H1 (cell line): ENCODE results near the gene TMEM92. TPM values are rescaled to one million over a fixed set of nuclear protein-coding genes. Genes with fewer than 3 reads are reported as not detected.

Experiments
- CTCF ChIA-PET: fragments of 300-600 bp; sonication (Branson Sonifier 250); formaldehyde crosslinking; loops from one replicate; lab custom pipeline; 2021; ENCODE audit not compliant: partially characterized antibody; lab: Charles Lee
- POLR2A ChIA-PET: fragments of 300-600 bp; sonication (Branson Sonifier 250); formaldehyde crosslinking; loops from one replicate; lab custom pipeline; 2021; ENCODE audit warnings: inconsistent platforms; ENCODE audit not compliant: partially characterized antibody; lab: Charles Lee
- DNase-seq, 2 experiments: peaks; one replicate each; pipeline versions ENCODE4 v3.0.0 to v3.0.0-alpha.2; 2010 to 2022; ENCODE audit warnings: low spot score in 2 of 2, low read depth in 1 of 2, mixed read lengths in 1 of 2
- FAIRE-seq: peaks from 2 replicates; lab custom pipeline; 2011; peaks lifted over from hg19 to GRCh38; lab: Jason Lieb, UNC
- H2AFZ ChIP-seq: 2 replicates; pipeline ENCODE4 v1.8.1; 2012; ENCODE audit warnings: low read length, inconsistent platforms
- H2AK5ac ChIP-seq: 2 replicates; pipeline ENCODE4 v1.6.1; 2013; ENCODE audit warnings: low read depth, low read length
- H2BK120ac ChIP-seq: replicated peaks from 2 replicates; pipeline ENCODE3; 2013; ENCODE audit warnings: low read depth, low read length, inconsistent platforms
- H2BK12ac ChIP-seq: 2 replicates; pipeline ENCODE4 v1.6.1; 2013; ENCODE audit warnings: low read depth, low read length
- H2BK15ac ChIP-seq: 2 replicates; pipeline ENCODE4 v1.6.1; 2013; ENCODE audit warnings: low read length
- H2BK20ac ChIP-seq: 2 replicates; pipeline ENCODE4 v1.6.1; 2013; ENCODE audit warnings: low read length
- H2BK5ac ChIP-seq: 2 replicates; pipeline ENCODE4 v1.6.1; 2013; ENCODE audit warnings: low read depth, low read length
- H3K14ac ChIP-seq: 2 replicates; pipeline ENCODE4 v1.6.1; 2013; ENCODE audit warnings: inconsistent platforms; ENCODE audit not compliant: insufficient read length
- H3K18ac ChIP-seq: 2 replicates; pipeline ENCODE4 v1.6.1; 2013; ENCODE audit warnings: low read length; ENCODE audit errors: extremely low read depth
- H3K23ac ChIP-seq: 2 replicates; pipeline ENCODE4 v1.6.1; 2013; ENCODE audit warnings: inconsistent platforms; ENCODE audit not compliant: insufficient read length
- H3K23me2 ChIP-seq: 2 replicates; pipeline ENCODE4 v1.6.1; 2013; ENCODE audit warnings: low read depth, low read length
- H3K27ac ChIP-seq: 2 replicates; pipeline ENCODE4 v1.6.1; 2011; ENCODE audit warnings: low read depth, low read length, inconsistent platforms
- H3K27me3 ChIP-seq, 4 experiments: replicated peaks in 1 of 4; 1 replicate in 1 of 4; 2 replicates in 3 of 4; pipeline versions ENCODE4 v1.6.1 to v1.8.1; 2011 to 2013; ENCODE audit warnings: low read length in 3 of 4, mild to moderate bottlenecking in 3 of 4, inconsistent platforms in 2 of 4, mixed read lengths in 2 of 4, moderate library complexity in 1 of 4; ENCODE audit not compliant: control insufficient read depth in 3 of 4, insufficient read depth in 3 of 4; ENCODE audit errors: extremely low read depth in 1 of 4
- H3K36me3 ChIP-seq, 4 experiments: 2 replicates each; pipeline versions ENCODE4 v1.6.1 to v1.8.1; 2011 to 2013; ENCODE audit warnings: mild to moderate bottlenecking in 4 of 4, low read length in 3 of 4, moderate library complexity in 2 of 4, control low read depth in 1 of 4, inconsistent platforms in 1 of 4; ENCODE audit not compliant: insufficient read depth in 4 of 4, control insufficient read depth in 2 of 4
- H3K4ac ChIP-seq: replicated peaks from 2 replicates; pipeline ENCODE3; 2013; ENCODE audit warnings: low read length, low read depth, mixed read lengths, inconsistent platforms; ENCODE audit not compliant: insufficient read length
- H3K4me1 ChIP-seq, 4 experiments: replicated peaks in 1 of 4; 1 replicate in 1 of 4; 2 replicates in 3 of 4; pipeline versions ENCODE4 v1.6.1 to v1.8.1; 2011 to 2013; ENCODE audit warnings: low read length in 3 of 4, inconsistent platforms in 2 of 4, mixed read lengths in 1 of 4; ENCODE audit not compliant: insufficient read depth in 4 of 4, control insufficient read depth in 3 of 4
- H3K4me2 ChIP-seq, 2 experiments: 2 replicates each; pipeline versions ENCODE4 v1.6.1 to v1.8.1; 2011 to 2013; ENCODE audit warnings: low read depth in 2 of 2, low read length in 2 of 2, control low read depth in 1 of 2, inconsistent platforms in 1 of 2, mild to moderate bottlenecking in 1 of 2; ENCODE audit not compliant: insufficient read depth in 1 of 2
- H3K4me3 ChIP-seq, 4 experiments: fragments of 200-600, 300-600 bp in 1 of 4; sonication (generic), shearing (Covaris generic), sonication (Bioruptor Twin) in 1 of 4; 2 replicates each; pipeline versions ENCODE4 v1.5.1 to v1.8.1; 2011 to 2016; ENCODE audit warnings: low read length in 4 of 4, low read depth in 3 of 4, control low read depth in 2 of 4, inconsistent platforms in 2 of 4, mild to moderate bottlenecking in 2 of 4, mixed read lengths in 1 of 4, moderate library complexity in 1 of 4; ENCODE audit not compliant: insufficient read depth in 2 of 4; ENCODE audit errors: extremely low read depth in 1 of 4
- H3K56ac ChIP-seq: replicated peaks from 2 replicates; pipeline ENCODE3; 2013; ENCODE audit warnings: low read depth, mild to moderate bottlenecking, mixed read lengths, low read length, inconsistent platforms; ENCODE audit not compliant: insufficient read length
- H3K79me1 ChIP-seq: 2 replicates; pipeline ENCODE4 v1.6.1; 2013; ENCODE audit warnings: low read depth, low read length, control low read depth
- H3K79me2 ChIP-seq, 2 experiments: 2 replicates each; pipeline versions ENCODE4 v1.6.1 to v1.8.1; 2012 to 2013; ENCODE audit warnings: low read length in 2 of 2, mild to moderate bottlenecking in 2 of 2, inconsistent platforms in 1 of 2; ENCODE audit not compliant: insufficient read depth in 2 of 2, control insufficient read depth in 1 of 2
- H3K9ac ChIP-seq, 4 experiments: replicated peaks in 1 of 4; 1 replicate in 1 of 4; 2 replicates in 3 of 4; pipeline versions ENCODE4 v1.6.1 to v1.8.1; 2011 to 2013; ENCODE audit warnings: low read depth in 3 of 4, low read length in 3 of 4, control low read depth in 2 of 4, mild to moderate bottlenecking in 2 of 4, moderate library complexity in 2 of 4, inconsistent platforms in 1 of 4; ENCODE audit errors: extremely low read depth in 1 of 4
- H3K9me3 ChIP-seq, 2 experiments: 2 replicates each; pipeline versions ENCODE4 v1.6.1 to v1.8.1; 2012 to 2013; ENCODE audit warnings: mild to moderate bottlenecking in 2 of 2, moderate library complexity in 2 of 2, control low read depth in 1 of 2, inconsistent platforms in 1 of 2, low read depth in 1 of 2, low read length in 1 of 2, mixed read lengths in 1 of 2; ENCODE audit not compliant: insufficient read depth in 2 of 2
- H4K20me1 ChIP-seq, 2 experiments: replicated peaks in 1 of 2; 2 replicates each; pipeline versions ENCODE3 to v1.8.1; 2011 to 2013; ENCODE audit warnings: inconsistent platforms in 2 of 2, low read length in 2 of 2, mild to moderate bottlenecking in 1 of 2; ENCODE audit not compliant: insufficient read depth in 2 of 2, control insufficient read depth in 1 of 2
- H4K5ac ChIP-seq: 2 replicates; pipeline ENCODE4 v1.6.1; 2013; ENCODE audit warnings: low read length, low read depth, mixed read lengths, inconsistent platforms; ENCODE audit not compliant: insufficient read length
- H4K8ac ChIP-seq: 2 replicates; pipeline ENCODE4 v1.8.0; 2013; ENCODE audit warnings: mild to moderate bottlenecking, moderate library complexity, low read length, inconsistent platforms; ENCODE audit not compliant: insufficient read depth; ENCODE audit errors: extremely low read depth
- H4K91ac ChIP-seq: replicated peaks from 2 replicates; pipeline ENCODE3; 2013; ENCODE audit warnings: low read length, mixed read lengths, inconsistent platforms; ENCODE audit not compliant: insufficient read length
- CREB1 ChIP-seq: IDR thresholded peaks from 2 replicates; pipeline ENCODE4 v1.6.1; 2012; ENCODE audit warnings: inconsistent platforms
- CTBP2 ChIP-seq: IDR thresholded peaks from 2 replicates; pipeline ENCODE4 v1.7.0; 2011; ENCODE audit warnings: borderline replicate concordance, mild to moderate bottlenecking, moderate library complexity, mixed read lengths, low read length; ENCODE audit not compliant: insufficient read depth, insufficient read length
- HDAC2 ChIP-seq, 2 experiments: fragments of 300-600 bp in 1 of 2; sonication (generic) in 1 of 2; IDR thresholded peaks; 2 replicates each; pipeline ENCODE4 v1.6.1; 2011 to 2012; ENCODE audit warnings: low read depth in 2 of 2, low read length in 2 of 2, mild to moderate bottlenecking in 2 of 2, moderate library complexity in 2 of 2, borderline replicate concordance in 1 of 2, inconsistent platforms in 1 of 2
- KDM4A ChIP-seq: IDR thresholded peaks from one replicate; pipeline ENCODE4 v1.7.1; 2012; ENCODE audit warnings: low read depth, mild to moderate bottlenecking, moderate library complexity, low read length, inconsistent platforms; ENCODE audit not compliant: severe bottlenecking
- PHF8 ChIP-seq: fragments of 200-600 bp; sonication (generic); conservative IDR thresholded peaks from 2 replicates; pipeline ENCODE4 v1.7.1; 2012; ENCODE audit warnings: low read depth, mild to moderate bottlenecking, inconsistent platforms, low read length, moderate library complexity
- SIRT6 ChIP-seq: IDR thresholded peaks from one replicate; pipeline ENCODE4 v1.7.1; 2012; ENCODE audit warnings: low read length, inconsistent platforms
- SIX5 ChIP-seq: IDR thresholded peaks from 2 replicates; pipeline ENCODE4 v1.6.1; 2011; ENCODE audit warnings: mild to moderate bottlenecking, low read depth, low read length
- TAF1 ChIP-seq: IDR thresholded peaks from 2 replicates; pipeline ENCODE4 v1.6.1; 2011; ENCODE audit warnings: mild to moderate bottlenecking, low read depth, low read length
- TEAD4 ChIP-seq: IDR thresholded peaks from 2 replicates; pipeline ENCODE4 v1.6.1; 2012; ENCODE audit warnings: low read depth, low read length, inconsistent platforms, mixed read lengths
- WGBS, 2 experiments: shearing (Covaris generic) in 1 of 2; methylation state at CpG; one replicate each; pipeline versions ENCODE4 v1.1.6 to v1.1.7; 2013 to 2015; ENCODE audit warnings: low lambda C conversion rate in 2 of 2, mixed read lengths in 2 of 2, inconsistent platforms in 1 of 2, low coverage in 1 of 2, missing lambda C conversion rate in 1 of 2; ENCODE audit not compliant: insufficient replicate concordance in 2 of 2, insufficient coverage in 1 of 2, insufficient read length in 1 of 2; ENCODE audit errors: extremely low coverage in 1 of 2, missing lambda C conversion rate in 1 of 2; 5-methylcytosine and 5-hydroxymethylcytosine counted together
- polyA plus RNA-seq, 7 experiments: library from polyadenylated mRNA; depleted of rRNA in 3 of 7; stranded (reverse) in 5 of 7; unstranded in 2 of 7; fragments of >200 nt in 5 of 7; fragments of 200-250 nt in 2 of 7; gene quantifications; 1 replicate in 5 of 7; 2 replicates in 1 of 7; 4 replicates in 1 of 7; pipeline versions ENCODE4 v1.2.1 to v1.2.3, GENCODE V29; 2011 to 2013; ENCODE audit warnings: missing spikeins in 2 of 7, mixed read lengths in 2 of 7
- total RNA-seq: library from RNA; stranded (reverse); fragmentation: NEBNext Ultra II Directional; extraction: Animal tissue kit (Norgen Biotek cat#: 25700); gene quantifications from 2 replicates; pipeline ENCODE4 v1.2.1, GENCODE V29; 2021

Gene TMEM92
- total and polyA plus RNA-seq, 2 of the 8 experiments (the other 6 are each of a cell fraction or from before 2014, with no cell fraction given) = 11.9 to 24.8 TPM

DNA sequence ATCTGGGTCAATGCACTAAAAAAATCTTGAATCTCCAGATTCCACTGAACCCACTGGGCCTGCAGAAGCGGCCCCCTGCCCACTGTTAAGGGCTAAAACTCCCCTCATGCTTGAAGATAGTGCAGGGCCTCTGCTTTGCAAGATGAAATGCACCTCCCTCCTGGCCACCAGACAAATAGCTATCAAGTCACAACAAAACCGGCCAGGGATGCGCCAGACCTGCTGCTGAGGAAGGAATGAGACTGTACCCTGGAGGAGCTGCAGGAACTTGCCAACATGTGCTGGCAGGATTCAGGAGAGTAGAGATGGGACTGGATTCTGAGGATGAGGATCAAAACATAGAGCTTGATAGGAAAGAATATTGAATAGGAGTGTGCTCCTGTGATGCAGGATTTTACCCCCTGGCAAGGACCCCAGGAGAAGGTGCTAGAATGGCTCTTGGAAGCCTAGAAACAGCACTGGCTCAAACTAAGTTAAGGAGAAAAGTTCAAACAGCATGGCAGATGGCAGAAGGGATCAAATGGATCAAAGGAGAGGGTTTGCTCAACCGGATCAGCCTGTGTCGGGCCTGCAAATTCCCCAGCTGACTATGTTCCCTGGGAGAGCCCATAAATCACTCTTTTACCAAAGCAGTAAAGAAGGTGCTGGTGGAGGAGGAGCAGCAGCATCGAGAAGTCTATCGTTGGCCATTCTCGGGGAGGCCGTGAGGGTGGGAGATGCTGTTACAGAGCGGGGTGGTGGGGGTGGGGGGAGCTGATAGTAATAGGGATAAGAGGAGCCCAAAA is 44.4 kb downstream of the TMEM92 start:
- ChIA-PET CTCF (interaction anchor here (0.7 to 3.8 kb wide), 7 partner anchors 15 to 207 kb away, joined by 3 to 21 read pairs (median 5); partner anchors contain the start of gene COL1A1), POLR2A (interaction anchor here (0.7 to 1.1 kb wide), 4 partner anchors 30 to 54 kb away, joined by 3 read pairs; no protein-coding TSS in a partner anchor)
- Histone ChIP-seq H4K5ac (no peak overlapping the region), H2BK15ac (no peak overlapping the region), H3K27me3 (no peaks in the 10 kb centered on the region; a peak in 1 of 7 replicates), H3K27ac (no peak overlapping the region), H3K4me1 (peaks cover 0 to 4% (median 0%) of the 10 kb centered on the region in 4 experiments; a peak in 3 of 7 replicates), H3K9me3 (0 out of 4 replicates have a peak, but pooled peaks cover 0 to 3% of the 10 kb centered on the region in 2 experiments), H3K36me3 (no peaks in the 10 kb centered on the region), H3K79me1 (no peaks in the 10 kb centered on the region), H2BK120ac (no peak overlapping the region), H4K20me1 (no peaks in the 10 kb centered on the region), H3K9ac (no peak overlapping the region), H2BK12ac (peak overlapping the region; percentile 3; the same call in 1 of the 2 replicates), H4K91ac (no peak overlapping the region), H4K8ac (no peak overlapping the region; the same call in 1 of the 2 replicates), H3K4ac (no peak overlapping the region), H3K18ac (no peak overlapping the region), H2BK20ac (no peak overlapping the region), H3K56ac (no peak overlapping the region), H3K4me2 (peak overlapping the region; percentile 6 to 24; a peak in 1 of 4 replicates), H2AK5ac (no peak overlapping the region), H3K79me2 (no peaks in the 10 kb centered on the region), H3K4me3 (no peak overlapping the region), H3K23me2 (no peaks in the 10 kb centered on the region), H2BK5ac (no peak overlapping the region; the same call in 1 of the 2 replicates), H3K14ac (no peak overlapping the region), H3K23ac (no peak overlapping the region), H2AFZ (peak overlapping the region; percentile 62)
- no peak for TF ChIP-seq TAF1
- TF ChIP-seq CTBP2 = no peak
- no peak for TF ChIP-seq HDAC2 (IDR thresholded peaks at IDR 0.05; ENCODE audit: borderline replicate concordance in 1 of 2, low read depth in 2 of 2, low read length in 2 of 2)
- TF ChIP-seq PHF8 = no peak
- no peak for TF ChIP-seq SIRT6
- TF ChIP-seq KDM4A = no peak
- TF ChIP-seq CREB1 = no peak
- TF ChIP-seq SIX5 = no peak
- no peak for TF ChIP-seq TEAD4
- WGBS, 2 experiments = 75% methylated on average over 10 of the region's 10 CpGs; no CpG with 5 or more reads in 1 of the 2 experiments
- FAIRE-seq = no peak
- no peak for DNase-seq
